HG02970 (cell line): Measurements from ENCODE around the gene EIF5B.
A peak's percentile ranks its signal among the peaks of the same experiment; 100 is the strongest.
"Not testable (repeated sequence)": the region's sequence is repeated elsewhere in the genome, so short reads cannot be mapped to it uniquely, and the experiment has no call there.

ENCODE experiments used
- ATAC-seq: cut with Tn5 transposase; IDR thresholded peaks from one replicate; pipeline ENCODE4 v1.9.1; 2021; ENCODE audit warnings: mild to moderate bottlenecking, moderate library complexity, moderate number of reproducible peaks; ENCODE audit not compliant: unreplicated experiment, low FRiP score

The EIF5B gene

GRCh38 chr2:99337113-99338028, at the start of gene EIF5B:
Gene EIF5B, plus strand, starts transcription at chr2:99337389. Its CDS starts 166 bp downstream, at chr2:99337555.
- ATAC-seq = peak; percentile 52

GRCh38 chr2:99297994-99298393, 39.2 kb upstream of the EIF5B start:
- no peak for ATAC-seq

- ATAC-seq = no peak
These were observed 37.6 kb upstream of the EIF5B start for GRCh38 chr2:99299580-99299979.

- not testable (repeated sequence) for ATAC-seq
These were observed 36.1 kb upstream of the EIF5B start, which contains the start of gene LYG1 for GRCh38 chr2:99301097-99301496. Gene LYG1, minus strand, starts transcription at chr2:99301197. Its CDS starts 5,527 bp downstream, at chr2:99295670.

GRCh38 chr2:99317161-99317872, 19.9 kb upstream of the EIF5B start:
- ATAC-seq = no peak

DNA sequence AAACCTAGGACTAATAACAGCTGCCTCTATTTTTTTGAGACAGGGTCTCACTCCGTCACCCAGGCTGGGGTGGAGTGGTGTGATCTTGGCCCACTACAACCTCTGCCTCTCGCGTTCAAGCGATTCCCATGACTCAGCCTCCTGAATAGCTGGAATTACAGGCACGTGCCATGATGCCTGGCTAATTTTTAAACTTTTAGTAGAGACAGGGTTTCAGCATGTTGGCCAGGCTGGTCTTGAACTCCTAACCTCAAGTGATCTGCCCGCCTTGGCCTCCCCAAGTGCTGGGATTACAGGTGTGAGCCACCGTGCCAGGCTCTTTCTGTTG, 19.4 kb upstream of the EIF5B start:
- not testable (repeated sequence) for ATAC-seq

GRCh38 chr2:99325384-99325783, 11.8 kb upstream of the EIF5B start:
- no peak for ATAC-seq

- ATAC-seq = peak; percentile 70
These were observed 1.0 kb upstream of the EIF5B start, which contains the start of gene TXNDC9 for GRCh38 chr2:99335911-99336803. Gene TXNDC9, minus strand, starts transcription at chr2:99336333. Its CDS starts 3,123 bp downstream, at chr2:99333210.

DNA sequence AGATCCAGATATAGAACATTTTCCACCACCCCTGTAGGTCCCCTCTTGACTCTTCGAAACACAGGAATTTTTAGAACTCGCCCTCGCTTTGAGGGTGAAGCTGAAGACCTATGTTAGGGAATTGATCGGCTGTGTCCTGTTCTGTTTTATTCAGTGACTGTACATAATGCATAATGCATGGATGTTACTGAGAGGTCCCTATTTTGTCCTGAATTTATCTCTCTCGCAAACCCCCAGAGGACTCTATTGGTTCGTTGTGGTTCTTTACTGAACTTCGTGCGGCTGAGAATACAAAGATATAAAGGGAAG, 431 bp upstream of the EIF5B start:
- ATAC-seq = peak; percentile 1

- ATAC-seq = no peak
These were observed 918 bp downstream of the EIF5B start for GRCh38 chr2:99338029-99338585.

- no peak for ATAC-seq
These were observed 3.6 kb downstream of the EIF5B start for GRCh38 chr2:99340669-99341236.

DNA sequence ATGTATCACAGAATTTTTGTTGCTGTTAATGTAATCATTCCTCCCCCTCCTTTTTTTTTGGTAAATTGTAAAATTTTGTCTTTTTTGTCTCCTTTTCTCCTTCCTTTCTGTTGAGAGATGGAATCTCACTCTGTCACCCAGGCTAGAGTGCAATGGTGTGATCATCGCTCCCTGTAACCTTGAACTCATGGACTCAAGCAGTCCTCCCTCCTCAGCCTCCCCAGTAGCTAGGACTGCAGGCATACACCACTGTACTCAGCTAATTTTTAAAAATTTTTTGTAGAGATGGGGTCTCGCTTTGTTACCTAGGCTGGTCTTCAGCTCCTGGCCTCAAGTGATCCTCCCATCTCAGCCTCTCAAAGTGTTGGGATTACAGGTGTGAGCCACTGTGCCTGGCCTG, 5.3 kb downstream of the EIF5B start:
- no peak for ATAC-seq

GRCh38 chr2:99345446-99345845, 8.3 kb downstream of the EIF5B start:
- not testable (repeated sequence) for ATAC-seq

- ATAC-seq = no peak
These were observed 9.0 kb downstream of the EIF5B start for GRCh38 chr2:99346218-99346617.

- no peak for ATAC-seq
These were observed 11.0 kb downstream of the EIF5B start for GRCh38 chr2:99348173-99348572.

- no peak for ATAC-seq
These were observed 13.0 kb downstream of the EIF5B start for GRCh38 chr2:99350194-99350593.

GRCh38 chr2:99354070-99354469, 16.9 kb downstream of the EIF5B start:
- no peak for ATAC-seq

DNA sequence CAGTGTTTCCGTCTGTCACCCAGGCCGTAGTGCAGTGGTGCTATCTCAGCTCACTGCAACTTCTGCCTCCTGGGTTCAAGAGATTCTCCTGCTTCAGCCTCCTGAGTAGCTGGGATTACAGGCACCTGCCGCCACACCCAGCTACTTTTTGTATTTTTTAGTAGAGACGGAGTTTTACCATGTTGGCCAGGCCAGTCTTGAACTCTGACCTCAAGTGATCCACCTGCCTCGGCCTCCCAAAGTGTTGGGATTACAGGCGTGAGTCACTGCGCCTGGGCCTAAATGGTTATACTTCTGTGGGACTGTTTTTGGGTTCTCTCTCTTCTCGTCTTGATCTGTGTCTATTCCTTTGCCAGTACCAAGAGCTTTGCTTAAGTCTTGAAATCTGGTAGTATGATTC, 17.6 kb downstream of the EIF5B start:
- not testable (repeated sequence) for ATAC-seq

GRCh38 chr2:99356853-99357252, 19.7 kb downstream of the EIF5B start:
- no peak for ATAC-seq

- ATAC-seq = no peak
These were observed 28.5 kb downstream of the EIF5B start for GRCh38 chr2:99365661-99366060.
